Measurements from ENCODE around the gene DNAAF5.

DNA sequence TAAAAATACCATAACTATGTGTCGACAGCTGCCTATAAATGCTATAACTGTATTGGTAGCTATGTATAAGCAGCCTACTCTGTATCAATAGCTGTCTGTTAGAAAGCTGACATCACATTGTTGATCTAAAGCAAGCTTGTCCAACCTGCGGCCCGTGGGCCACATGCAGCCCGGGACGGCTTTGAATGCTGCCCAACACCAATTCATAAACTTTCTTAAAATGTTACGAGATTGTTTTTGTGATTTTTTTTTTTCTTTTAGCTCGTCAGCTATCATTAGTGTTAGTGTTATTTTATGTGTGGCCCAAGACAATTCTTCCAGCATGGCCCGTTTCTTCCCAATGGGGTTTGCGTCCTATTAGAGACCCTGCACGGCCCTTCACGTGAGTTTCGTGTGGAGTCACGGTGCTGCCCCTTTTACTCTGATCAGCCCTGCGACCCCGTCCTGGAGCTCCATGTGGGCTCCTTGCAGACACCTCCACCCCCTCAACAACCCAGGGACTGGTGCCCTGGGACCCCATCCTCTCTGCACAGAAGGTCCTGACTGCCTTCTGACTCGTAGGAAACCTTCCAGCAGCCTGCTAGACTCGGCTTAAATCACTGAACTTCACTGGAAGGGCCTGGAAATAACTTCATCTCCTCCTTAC is 5.1 kb downstream of the DNAAF5 start:
- TF ChIP-seq FOXM1 (IDR thresholded peaks at IDR 0.05; ENCODE audit: borderline replicate concordance, low read depth): no peak
- TF ChIP-seq RAD21 (IDR thresholded peaks at IDR 0.05; ENCODE audit: low read depth): no peak
- no peak for TF ChIP-seq TAF1 (IDR thresholded peaks at IDR 0.05; ENCODE audit: low read depth)
- TF ChIP-seq, protein P1, sequence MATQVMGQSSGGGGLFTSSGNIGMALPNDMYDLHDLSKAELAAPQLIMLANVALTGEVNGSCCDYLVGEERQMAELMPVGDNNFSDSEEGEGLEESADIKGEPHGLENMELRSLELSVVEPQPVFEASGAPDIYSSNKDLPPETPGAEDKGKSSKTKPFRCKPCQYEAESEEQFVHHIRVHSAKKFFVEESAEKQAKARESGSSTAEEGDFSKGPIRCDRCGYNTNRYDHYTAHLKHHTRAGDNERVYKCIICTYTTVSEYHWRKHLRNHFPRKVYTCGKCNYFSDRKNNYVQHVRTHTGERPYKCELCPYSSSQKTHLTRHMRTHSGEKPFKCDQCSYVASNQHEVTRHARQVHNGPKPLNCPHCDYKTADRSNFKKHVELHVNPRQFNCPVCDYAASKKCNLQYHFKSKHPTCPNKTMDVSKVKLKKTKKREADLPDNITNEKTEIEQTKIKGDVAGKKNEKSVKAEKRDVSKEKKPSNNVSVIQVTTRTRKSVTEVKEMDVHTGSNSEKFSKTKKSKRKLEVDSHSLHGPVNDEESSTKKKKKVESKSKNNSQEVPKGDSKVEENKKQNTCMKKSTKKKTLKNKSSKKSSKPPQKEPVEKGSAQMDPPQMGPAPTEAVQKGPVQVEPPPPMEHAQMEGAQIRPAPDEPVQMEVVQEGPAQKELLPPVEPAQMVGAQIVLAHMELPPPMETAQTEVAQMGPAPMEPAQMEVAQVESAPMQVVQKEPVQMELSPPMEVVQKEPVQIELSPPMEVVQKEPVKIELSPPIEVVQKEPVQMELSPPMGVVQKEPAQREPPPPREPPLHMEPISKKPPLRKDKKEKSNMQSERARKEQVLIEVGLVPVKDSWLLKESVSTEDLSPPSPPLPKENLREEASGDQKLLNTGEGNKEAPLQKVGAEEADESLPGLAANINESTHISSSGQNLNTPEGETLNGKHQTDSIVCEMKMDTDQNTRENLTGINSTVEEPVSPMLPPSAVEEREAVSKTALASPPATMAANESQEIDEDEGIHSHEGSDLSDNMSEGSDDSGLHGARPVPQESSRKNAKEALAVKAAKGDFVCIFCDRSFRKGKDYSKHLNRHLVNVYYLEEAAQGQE (IDR thresholded peaks at IDR 0.05; ENCODE audit: low read depth): no peak
- TF ChIP-seq NFIC (IDR thresholded peaks at IDR 0.05): no peak
- TF ChIP-seq EP300 (IDR thresholded peaks at IDR 0.05; ENCODE audit: borderline replicate concordance): no peak
- TF ChIP-seq, protein P2, sequence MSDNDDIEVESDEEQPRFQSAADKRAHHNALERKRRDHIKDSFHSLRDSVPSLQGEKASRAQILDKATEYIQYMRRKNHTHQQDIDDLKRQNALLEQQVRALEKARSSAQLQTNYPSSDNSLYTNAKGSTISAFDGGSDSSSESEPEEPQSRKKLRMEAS (IDR thresholded peaks at IDR 0.05): no peak
- TF ChIP-seq TEAD4 (IDR thresholded peaks at IDR 0.05): no peak
- TF ChIP-seq CEBPB (IDR thresholded peaks at IDR 0.05): no peak
- TF ChIP-seq CREB1 (IDR thresholded peaks at IDR 0.05; ENCODE audit: low read depth): no peak
- TF ChIP-seq, protein P3, sequence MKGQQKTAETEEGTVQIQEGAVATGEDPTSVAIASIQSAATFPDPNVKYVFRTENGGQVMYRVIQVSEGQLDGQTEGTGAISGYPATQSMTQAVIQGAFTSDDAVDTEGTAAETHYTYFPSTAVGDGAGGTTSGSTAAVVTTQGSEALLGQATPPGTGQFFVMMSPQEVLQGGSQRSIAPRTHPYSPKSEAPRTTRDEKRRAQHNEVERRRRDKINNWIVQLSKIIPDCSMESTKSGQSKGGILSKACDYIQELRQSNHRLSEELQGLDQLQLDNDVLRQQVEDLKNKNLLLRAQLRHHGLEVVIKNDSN (IDR thresholded peaks at IDR 0.05): no peak
